ENCODE data around the gene KIRREL3.

GRCh38 chr11:126528075-126528474 is 472.5 kb downstream of the KIRREL3 start:
- no peak for TF ChIP-seq POLR2AphosphoS5 (IDR thresholded peaks at IDR 0.05; ENCODE audit: low read depth, low read length)
- no peak for TF ChIP-seq POLR2A (IDR thresholded peaks at IDR 0.05; ENCODE audit: low read depth, low read length)
- no peak for TF ChIP-seq TAF1 (IDR thresholded peaks at IDR 0.05; ENCODE audit: low read depth, low read length)
